NCI-H2029 treated with DMSO at 0.1 percent for 48 hours (cell line): ENCODE measurements around the gene FOXP1.

Source experiments
- DNase-seq: peaks from one replicate; lab custom pipeline; 2025; lab: John Stamatoyannopoulos, UW

FOXP1 gene

GRCh38 chr3:71307991-71308697 lies 275.4 kb downstream of the FOXP1 start:
- DNase-seq, result no peak

- DNase-seq, result no peak
Observed at GRCh38 chr3:71305231-71306206, 278.0 kb downstream of the FOXP1 start.

GRCh38 chr3:71304684-71305083 lies 278.8 kb downstream of the FOXP1 start:
- DNase-seq, result no peak

GRCh38 chr3:71304247-71304646 lies 279.3 kb downstream of the FOXP1 start:
- no peak for DNase-seq

GRCh38 chr3:71303627-71304200 lies 279.8 kb downstream of the FOXP1 start:
- no peak for DNase-seq

GRCh38 chr3:71302604-71303003 lies 280.9 kb downstream of the FOXP1 start:
- no peak for DNase-seq

GRCh38 chr3:71300951-71301393 lies 282.6 kb downstream of the FOXP1 start:
- no peak for DNase-seq

- no peak for DNase-seq
Observed at GRCh38 chr3:71299160-71299559, 284.4 kb downstream of the FOXP1 start.

GRCh38 chr3:71294919-71295318 lies 288.6 kb downstream of the FOXP1 start:
- DNase-seq, result no peak

GRCh38 chr3:71290301-71290700 lies 293.2 kb downstream of the FOXP1 start:
- no peak for DNase-seq

- no peak for DNase-seq
Observed at GRCh38 chr3:71288269-71288930, 295.1 kb downstream of the FOXP1 start.

- DNase-seq, result no peak
Observed at GRCh38 chr3:71285086-71285485, 298.4 kb downstream of the FOXP1 start.

GRCh38 chr3:71282976-71283375 lies 300.6 kb downstream of the FOXP1 start:
- DNase-seq, result no peak

GRCh38 chr3:71281280-71281679 lies 302.2 kb downstream of the FOXP1 start:
- no peak for DNase-seq

- DNase-seq, result no peak
Observed at GRCh38 chr3:71277341-71277740, 306.2 kb downstream of the FOXP1 start.

GRCh38 chr3:71276531-71276930 lies 307.0 kb downstream of the FOXP1 start:
- DNase-seq, result no peak

- DNase-seq, result no peak
Observed at GRCh38 chr3:71273453-71273852, 310.1 kb downstream of the FOXP1 start.

- DNase-seq, result no peak
Observed at GRCh38 chr3:71271596-71271995, 311.9 kb downstream of the FOXP1 start.

- DNase-seq, result no peak
Observed at GRCh38 chr3:71269906-71270305, 313.6 kb downstream of the FOXP1 start.

GRCh38 chr3:71268462-71268999 lies 315.0 kb downstream of the FOXP1 start:
- DNase-seq, result no peak

- DNase-seq, result no peak
Observed at GRCh38 chr3:71266875-71267274, 316.7 kb downstream of the FOXP1 start.

GRCh38 chr3:71265365-71265915 lies 318.1 kb downstream of the FOXP1 start:
- no peak for DNase-seq
